GM12878 (cell line): ENCODE measurements around the gene UBASH3B. TPM values are rescaled to one million over a fixed set of nuclear protein-coding genes. Genes with fewer than 3 reads are reported as not detected.

ENCODE experiments used
- ATAC-seq: fragments of 200-7000 bp; cut with Tn5 transposase; 3 replicates; pipeline ENCODE4 v1.9.1; 2020; ENCODE audit warnings: mild to moderate bottlenecking, moderate library complexity
- BruUV-seq: library from RNA; stranded (reverse); fragments of 400-500 nt; replicated peaks from 2 replicates; lab custom pipeline; 2021; lab: Mats Ljungman, UMichigan
- CTCF ChIA-PET: fragments of 300-600 bp; sonication (Branson Sonifier 250); formaldehyde crosslinking; extraction: SDS; loops from one replicate; lab custom pipeline; 2021; ENCODE audit warnings: inconsistent platforms; lab: Yijun Ruan, JAX
- POLR2A ChIA-PET: fragments of 350-600 bp; formaldehyde crosslinking; extraction: SDS; loops from one replicate; lab custom pipeline; 2021; ENCODE audit warnings: inconsistent platforms; lab: Charles Lee
- RAD21 ChIA-PET: fragments of 300-600 bp; sonication (Branson Sonifier 250); formaldehyde crosslinking; loops from one replicate; lab custom pipeline; 2023; ENCODE audit warnings: antibody characterized with exemption; ENCODE audit not compliant: unreplicated experiment; lab: Charles Lee
- SMC1A ChIA-PET: fragments of 300-600 bp; sonication (Branson Sonifier 250); formaldehyde crosslinking; loops from one replicate; lab custom pipeline; 2023; ENCODE audit not compliant: unreplicated experiment, uncharacterized antibody; lab: Charles Lee
- DNase-seq: peaks from one replicate; pipeline ENCODE4 v3.0.0-alpha.2; 2011; ENCODE audit warnings: low read depth, low spot score
- FAIRE-seq: peaks from 3 replicates; lab custom pipeline; 2011; peaks lifted over from hg19 to GRCh38; lab: Jason Lieb, UNC
- H2AFZ ChIP-seq: 2 replicates; pipeline ENCODE4 v1.6.0; 2011; ENCODE audit warnings: low read depth, low read length, control low read depth; ENCODE audit not compliant: control insufficient read depth
- H3K27ac ChIP-seq: 2 replicates; pipeline ENCODE4 v1.5.1; 2011; ENCODE audit warnings: control low read depth; ENCODE audit not compliant: control insufficient read depth, insufficient read depth
- H3K27me3 ChIP-seq, 2 experiments: replicated peaks in 1 of 2; 2 replicates each; pipeline versions ENCODE4 v1.6.0 to v1.6.1; 2011; ENCODE audit warnings: low read length in 1 of 2; ENCODE audit not compliant: control insufficient read depth in 2 of 2, insufficient read depth in 2 of 2
- H3K36me3 ChIP-seq, 2 experiments: 2 replicates each; pipeline ENCODE4 v1.5.1; 2011; ENCODE audit warnings: low read length in 1 of 2; ENCODE audit not compliant: control insufficient read depth in 2 of 2, insufficient read depth in 2 of 2
- H3K4me1 ChIP-seq: 2 replicates; pipeline ENCODE4 v1.6.1; 2011; ENCODE audit warnings: mild to moderate bottlenecking, low read length, moderate library complexity, mixed read lengths; ENCODE audit not compliant: control insufficient read depth, insufficient read depth
- H3K4me2 ChIP-seq: 2 replicates; pipeline ENCODE4 v1.6.0; 2011; ENCODE audit warnings: control low read depth; ENCODE audit not compliant: control insufficient read depth, insufficient read depth
- H3K4me3 ChIP-seq: fragments of 200-600 bp; sonication (generic); 2 replicates; pipeline ENCODE4 v1.5.1; 2016
- H3K79me2 ChIP-seq: 2 replicates; pipeline ENCODE4 v1.6.0; 2011; ENCODE audit warnings: low read length; ENCODE audit not compliant: control insufficient read depth, insufficient read depth
- H3K9ac ChIP-seq: 2 replicates; pipeline ENCODE4 v1.8.0; 2011; ENCODE audit warnings: low read length, control low read depth, mixed read lengths; ENCODE audit not compliant: control insufficient read depth, insufficient read depth
- H3K9me3 ChIP-seq: replicated peaks from 3 replicates; pipeline ENCODE4 v1.5.1; 2011; ENCODE audit warnings: mild to moderate bottlenecking, low read length; ENCODE audit not compliant: control insufficient read depth, insufficient read depth
- H4K20me1 ChIP-seq: 2 replicates; pipeline ENCODE4 v1.6.0; 2011; ENCODE audit not compliant: control insufficient read depth, insufficient read depth
- CBX5 ChIP-seq: sonication (generic); IDR thresholded peaks from 2 replicates; pipeline ENCODE4 v1.6.1; 2016; ENCODE audit warnings: low read depth, moderate library complexity, mild to moderate bottlenecking, inconsistent platforms
- IKZF1 ChIP-seq: fragments of 450-650 bp; conservative IDR thresholded peaks from 2 replicates; pipeline ENCODE4 v1.6.1; 2017; ENCODE audit warnings: antibody characterized with exemption, mild to moderate bottlenecking
- PAX5 ChIP-seq: IDR thresholded peaks from 2 replicates; pipeline ENCODE4 v1.6.1; 2011; ENCODE audit warnings: low read depth, low read length, borderline replicate concordance
- POU2F2 ChIP-seq: IDR thresholded peaks from 3 replicates; pipeline ENCODE4 v1.6.1; 2011; ENCODE audit warnings: low read depth, mild to moderate bottlenecking, low read length, borderline replicate concordance
- WGBS: methylation state at CpG from one replicate; pipeline ENCODE4 v1.1.6; 2016; ENCODE audit warnings: low lambda C conversion rate; ENCODE audit not compliant: insufficient replicate concordance, insufficient coverage; ENCODE audit errors: missing lambda C conversion rate; 5-methylcytosine and 5-hydroxymethylcytosine counted together
- in situ Hi-C: fragments of 300-500 bp; cut with MboI; formaldehyde crosslinking; loops from 9 replicates; pipeline ENCODE4 v1.14.3; 2018; ENCODE audit warnings: mixed read lengths
- intact Hi-C: fragments of 100-400 bp; cut with micrococcal nuclease; formaldehyde crosslinking; loops from one replicate; pipeline ENCODE4 v1.14.2; 2022; ENCODE audit not compliant: unreplicated experiment
- polyA plus RNA-seq, 11 experiments: library from polyadenylated mRNA; depleted of rRNA in 4 of 11; unstranded in 6 of 11; stranded (reverse) in 5 of 11; fragments of >200 nt; fragmentation: Nextera tagmentation in 4 of 11; fragmentation: Illumina TruSeq in 1 of 11; extraction: Ambion mirVana in 4 of 11; extraction: Trizol in 1 of 11; gene quantifications; 1 replicate in 1 of 11; 2 replicates in 10 of 11; pipeline versions ENCODE4 v1.2.1 to v1.2.3, GENCODE V29; 2011 to 2016; ENCODE audit warnings: inconsistent platforms in 2 of 11, missing spikeins in 2 of 11, low read depth in 1 of 11
- total RNA-seq, 4 experiments: library from RNA; depleted of rRNA in 3 of 4; stranded (reverse); fragments of >200 nt in 3 of 4; fragmentation: Illumina TruSeq in 1 of 4; extraction: Trizol in 1 of 4; gene quantifications; 2 replicates each; pipeline versions ENCODE4 v1.2.1 to v1.2.3, GENCODE V29; 2013 to 2021
- TF ChIP-seq, protein P1 (sequence below): fragments of 450-650 bp; IDR thresholded peaks from 2 replicates; pipeline ENCODE4 v1.6.1; 2016; ENCODE audit warnings: mild to moderate bottlenecking
- TF ChIP-seq, protein P2 (sequence below): fragments of 450-650 bp; conservative IDR thresholded peaks from 2 replicates; pipeline ENCODE4 v1.6.1; 2017; ENCODE audit warnings: mild to moderate bottlenecking, moderate library complexity

Gene UBASH3B
- total and polyA plus RNA-seq, 10 of the 15 experiments (the other 5 are each of a cell fraction or from before 2014, with no cell fraction given): 0.18 to 3.3 (median 0.57) TPM

DNA sequence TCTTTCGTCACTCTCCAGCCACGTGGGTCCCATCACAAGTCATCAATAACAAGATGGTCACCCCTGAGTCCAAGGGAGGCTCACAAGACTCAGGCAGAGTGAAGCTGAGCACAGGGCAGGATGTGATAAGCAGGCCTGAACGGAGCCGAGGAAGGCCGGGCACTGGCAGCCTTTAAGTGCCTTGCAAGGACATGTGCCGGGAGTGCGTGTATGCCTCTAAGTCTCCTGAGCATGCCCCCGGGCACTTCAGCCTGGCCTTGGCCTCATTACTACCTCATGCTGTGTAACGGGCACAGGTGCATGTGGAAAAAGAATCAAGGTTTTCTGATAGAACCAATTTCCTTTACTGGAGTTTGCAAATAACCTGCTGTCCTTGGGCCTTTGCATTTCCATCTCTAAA is 55.8 kb downstream of the UBASH3B start (continued):
- TF ChIP-seq PAX5: no peak

DNA sequence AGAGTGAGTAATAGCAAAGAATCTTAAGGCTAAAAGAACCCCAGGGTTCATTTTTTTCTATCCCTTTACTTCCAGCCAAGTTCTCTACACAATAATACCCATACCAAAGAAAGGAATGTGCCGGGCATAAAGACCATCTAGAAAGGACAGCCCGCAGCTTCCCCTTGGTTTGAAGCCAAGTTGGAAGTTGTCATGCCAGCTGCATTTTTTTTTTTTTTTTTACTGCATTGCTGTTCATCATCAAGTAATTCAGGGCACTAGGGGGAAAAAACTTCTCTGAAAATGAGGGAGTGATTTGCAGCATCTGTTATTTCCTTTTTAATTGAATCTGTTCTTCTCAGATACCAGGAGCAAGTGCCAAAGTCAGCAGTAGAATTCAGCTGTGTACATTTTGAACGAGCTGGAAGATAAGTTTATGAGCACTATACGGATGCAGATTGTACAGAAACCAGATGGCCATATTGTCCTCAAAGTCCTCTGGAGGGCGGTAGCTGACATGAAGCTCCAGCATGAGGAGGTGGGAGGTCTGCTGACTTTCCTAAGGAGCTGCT is 56.4 kb downstream of the UBASH3B start:
- POLR2A ChIA-PET: no interaction called here
- BruUV-seq: no TSS peak
- Histone ChIP-seq H4K20me1 (no peaks in the 10 kb centered on the region), H2AFZ (no peak overlapping the region), H3K9me3 (no peaks in the 10 kb centered on the region), H3K4me3 (no peak overlapping the region), H3K4me2 (no peak overlapping the region), H3K79me2 (no peaks in the 10 kb centered on the region), H3K36me3 (no peaks in the 10 kb centered on the region), H3K27me3 (peaks cover 0 to 2% of the 10 kb centered on the region in 2 experiments; a peak in 2 of 4 replicates), H3K4me1 (peaks cover 11% of the 10 kb centered on the region), H3K27ac (no peak overlapping the region), H3K9ac (no peak overlapping the region)
- SMC1A ChIA-PET: interaction anchor here (0.6 kb wide), 2 partner anchors 39 to 70 kb away, joined by 3 read pairs; no protein-coding TSS in a partner anchor
- intact Hi-C loops: no loop called here
- TF ChIP-seq IKZF1: no peak
- RAD21 ChIA-PET: interaction anchor here (0.8 to 1.0 kb wide), 2 partner anchors 43 to 50 kb away, joined by 3 read pairs; no protein-coding TSS in a partner anchor
- FAIRE-seq: no peak
- CTCF ChIA-PET: interaction anchor here (1.3 to 1.8 kb wide), 4 partner anchors 16 to 79 kb away, joined by 3 to 6 read pairs (median 3); no protein-coding TSS in a partner anchor
- in situ Hi-C loops: no loop called here
- ATAC-seq: no peak
- WGBS: 51% methylated on average over 5 of the region's 5 CpGs
- no peak for DNase-seq

DNA sequence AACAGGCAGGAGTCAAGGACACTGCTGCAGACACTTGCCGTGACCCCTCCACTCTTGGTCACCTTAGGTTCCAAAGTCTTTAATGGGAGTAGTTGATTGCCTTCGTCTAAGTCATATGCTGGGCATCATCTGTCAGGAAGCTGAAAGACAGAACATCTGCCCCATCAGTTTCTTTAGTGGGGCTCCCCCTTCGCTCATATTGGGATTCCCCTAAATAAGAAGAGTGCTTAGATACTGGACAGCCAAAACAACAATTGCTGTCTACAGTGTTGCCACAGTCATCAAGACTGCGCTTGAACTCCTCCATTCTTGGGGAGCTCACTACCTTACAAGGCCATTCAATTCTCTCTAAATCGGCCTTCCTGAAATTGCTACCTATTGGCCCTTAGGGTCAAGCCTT is 58.5 kb downstream of the UBASH3B start:
- no peak overlapping the region for H3K4me3 ChIP-seq
- no TSS peak for BruUV-seq
- FAIRE-seq (no peak), ATAC-seq (peak; percentile 73), DNase-seq (no peak)
- H4K20me1 ChIP-seq: no peaks in the 10 kb centered on the region
- CTCF ChIA-PET: interaction anchor here (1.2 kb wide), 1 partner anchor 44 kb away, joined by 3 read pairs; no protein-coding TSS in a partner anchor
- RAD21 ChIA-PET: no interaction called here
- no peak overlapping the region for H2AFZ ChIP-seq
- POLR2A ChIA-PET: no interaction called here
- TF ChIP-seq, protein P1, sequence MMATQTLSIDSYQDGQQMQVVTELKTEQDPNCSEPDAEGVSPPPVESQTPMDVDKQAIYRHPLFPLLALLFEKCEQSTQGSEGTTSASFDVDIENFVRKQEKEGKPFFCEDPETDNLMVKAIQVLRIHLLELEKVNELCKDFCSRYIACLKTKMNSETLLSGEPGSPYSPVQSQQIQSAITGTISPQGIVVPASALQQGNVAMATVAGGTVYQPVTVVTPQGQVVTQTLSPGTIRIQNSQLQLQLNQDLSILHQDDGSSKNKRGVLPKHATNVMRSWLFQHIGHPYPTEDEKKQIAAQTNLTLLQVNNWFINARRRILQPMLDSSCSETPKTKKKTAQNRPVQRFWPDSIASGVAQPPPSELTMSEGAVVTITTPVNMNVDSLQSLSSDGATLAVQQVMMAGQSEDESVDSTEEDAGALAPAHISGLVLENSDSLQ: peak; percentile 48; the same call in 1 of the 2 replicates
- TF ChIP-seq CBX5 (no peak), POU2F2 (no peak)
- TF ChIP-seq, protein P2, sequence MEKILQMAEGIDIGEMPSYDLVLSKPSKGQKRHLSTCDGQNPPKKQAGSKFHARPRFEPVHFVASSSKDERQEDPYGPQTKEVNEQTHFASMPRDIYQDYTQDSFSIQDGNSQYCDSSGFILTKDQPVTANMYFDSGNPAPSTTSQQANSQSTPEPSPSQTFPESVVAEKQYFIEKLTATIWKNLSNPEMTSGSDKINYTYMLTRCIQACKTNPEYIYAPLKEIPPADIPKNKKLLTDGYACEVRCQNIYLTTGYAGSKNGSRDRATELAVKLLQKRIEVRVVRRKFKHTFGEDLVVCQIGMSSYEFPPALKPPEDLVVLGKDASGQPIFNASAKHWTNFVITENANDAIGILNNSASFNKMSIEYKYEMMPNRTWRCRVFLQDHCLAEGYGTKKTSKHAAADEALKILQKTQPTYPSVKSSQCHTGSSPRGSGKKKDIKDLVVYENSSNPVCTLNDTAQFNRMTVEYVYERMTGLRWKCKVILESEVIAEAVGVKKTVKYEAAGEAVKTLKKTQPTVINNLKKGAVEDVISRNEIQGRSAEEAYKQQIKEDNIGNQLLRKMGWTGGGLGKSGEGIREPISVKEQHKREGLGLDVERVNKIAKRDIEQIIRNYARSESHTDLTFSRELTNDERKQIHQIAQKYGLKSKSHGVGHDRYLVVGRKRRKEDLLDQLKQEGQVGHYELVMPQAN: no peak
- no peaks in the 10 kb centered on the region for H3K79me2 ChIP-seq
- H3K27me3 ChIP-seq: no peaks in the 10 kb centered on the region; a peak in 2 of 4 replicates
- in situ Hi-C loops: no loop called here
- peaks cover 26% of the 10 kb centered on the region for H3K4me1 ChIP-seq
- H3K4me2 ChIP-seq: peak overlapping the region; percentile 9; the same call in 1 of the 2 replicates
- H3K27ac ChIP-seq: no peak overlapping the region
- 13% methylated on average over 5 of the region's 5 CpGs for WGBS
- intact Hi-C loops: no loop called here
- no peak overlapping the region for H3K9ac ChIP-seq
- H3K9me3 ChIP-seq: no peaks in the 10 kb centered on the region
- no peaks in the 10 kb centered on the region for H3K36me3 ChIP-seq
- SMC1A ChIA-PET: interaction anchor here (1.0 kb wide), 1 partner anchor 42 kb away, joined by 3 read pairs; no protein-coding TSS in a partner anchor
